K562 (cell line): Measurements from ENCODE around the gene RGS14. TPM values are rescaled to one million over a fixed set of nuclear protein-coding genes. Genes with fewer than 3 reads are reported as not detected.

Source experiments
- CHCHD3 ChIP-seq: fragments of 250-450 bp; sonication (Bioruptor Pico); IDR thresholded peaks from 2 replicates; pipeline ENCODE4 v2.1.2; 2022; ENCODE audit warnings: mild to moderate bottlenecking
- CREB3L1 ChIP-seq: fragments of 450-650 bp; IDR thresholded peaks from 2 replicates; pipeline ENCODE4 v1.6.1; 2014; ENCODE audit warnings: low read depth, mild to moderate bottlenecking, moderate library complexity, borderline replicate concordance
- EZH2 ChIP-seq: IDR thresholded peaks from 2 replicates; pipeline ENCODE4 v1.6.1; 2012; ENCODE audit warnings: low read depth, mild to moderate bottlenecking, inconsistent platforms, low read length, borderline replicate concordance
- GABPB1 ChIP-seq: sonication (generic); formaldehyde crosslinking; IDR thresholded peaks from 2 replicates; pipeline ENCODE4 v1.8.0; 2022; ENCODE audit warnings: mild to moderate bottlenecking, missing genetic modification reagents
- GTF2A2 ChIP-seq: IDR thresholded peaks from 2 replicates; pipeline ENCODE4 v1.6.1; 2016; ENCODE audit warnings: mild to moderate bottlenecking, missing genetic modification characterization, missing compliant biosample characterization
- KDM1A ChIP-seq, 2 experiments: fragments of 450-650 bp; IDR thresholded peaks; 2 replicates each; pipeline ENCODE4 v1.6.1; 2016; ENCODE audit warnings: mild to moderate bottlenecking in 2 of 2
- MYC ChIP-seq, 2 experiments: fragments of 250-450 bp in 1 of 2; sonication (Bioruptor Pico) in 1 of 2; IDR thresholded peaks; 2 replicates each; pipeline versions ENCODE4 v1.5.1 to v1.6.1; 2012 to 2021; ENCODE audit warnings: low read depth in 2 of 2, borderline replicate concordance in 1 of 2, improper control_type of control experiment in 1 of 2, low read length in 1 of 2, mild to moderate bottlenecking in 1 of 2, moderate library complexity in 1 of 2
- NCOA2 ChIP-seq, 2 experiments: fragments of 450-650 bp; IDR thresholded peaks; 2 replicates each; pipeline ENCODE4 v1.6.1; 2018; ENCODE audit warnings: mild to moderate bottlenecking in 2 of 2, moderate library complexity in 1 of 2; ENCODE audit not compliant: partially characterized antibody in 2 of 2
- NCOA4 ChIP-seq: fragments of 450-650 bp; IDR thresholded peaks from 2 replicates; pipeline ENCODE4 v1.6.1; 2018; ENCODE audit warnings: mild to moderate bottlenecking; ENCODE audit not compliant: partially characterized antibody
- PBX2 ChIP-seq, 2 experiments: IDR thresholded peaks in 1 of 2; conservative IDR thresholded peaks in 1 of 2; 2 replicates each; pipeline ENCODE4 v1.6.1; 2016; ENCODE audit warnings: low read depth in 2 of 2, mild to moderate bottlenecking in 1 of 2, missing compliant biosample characterization in 1 of 2, missing genetic modification characterization in 1 of 2, moderate library complexity in 1 of 2
- PURB ChIP-seq: sonication (generic); formaldehyde crosslinking; IDR thresholded peaks from 2 replicates; pipeline ENCODE4 v1.9.0; 2021; ENCODE audit warnings: low read depth, mild to moderate bottlenecking, missing genetic modification reagents
- RHOXF2B ChIP-seq: fragments of 250-450 bp; sonication (Bioruptor Pico); conservative IDR thresholded peaks from 2 replicates; pipeline ENCODE4 v1.5.1; 2021
- TEAD1 ChIP-seq, 2 experiments: fragments of 450-650 bp in 1 of 2; sonication (generic) in 1 of 2; formaldehyde crosslinking; IDR thresholded peaks; 2 replicates each; pipeline versions ENCODE4 v1.4.0 to v1.8.0; 2020 to 2022; ENCODE audit warnings: mild to moderate bottlenecking in 2 of 2, missing genetic modification reagents in 1 of 2
- ZBTB17 ChIP-seq: fragments of 450-650 bp; formaldehyde crosslinking; IDR thresholded peaks from 2 replicates; pipeline ENCODE4 v1.4.0; 2020; ENCODE audit warnings: mild to moderate bottlenecking
- ZNF347 ChIP-seq: fragments of 450-650 bp; formaldehyde crosslinking; IDR thresholded peaks from 2 replicates; pipeline ENCODE4 v1.4.0; 2020; ENCODE audit warnings: low read depth, mild to moderate bottlenecking, moderate library complexity
- ZNF431 ChIP-seq: sonication (generic); formaldehyde crosslinking; IDR thresholded peaks from 2 replicates; pipeline ENCODE4 v1.8.0; 2022; ENCODE audit warnings: mild to moderate bottlenecking, missing genetic modification reagents
- ZNF551 ChIP-seq: fragments of 250-450 bp; sonication (Bioruptor Pico); IDR thresholded peaks from 2 replicates; pipeline ENCODE4 v1.5.0; 2021; ENCODE audit warnings: mild to moderate bottlenecking, moderate library complexity
- polyA plus RNA-seq, 8 experiments: library from polyadenylated mRNA; depleted of rRNA in 4 of 8; stranded (reverse) in 5 of 8; unstranded in 3 of 8; fragments of >200 nt; fragmentation: Nextera tagmentation in 2 of 8; fragmentation: Illumina TruSeq in 1 of 8; extraction: Ambion mirVana in 2 of 8; extraction: Trizol in 1 of 8; gene quantifications; 2 replicates each; pipeline versions ENCODE4 v1.2.1 to v1.2.3, GENCODE V29; 2011 to 2014; ENCODE audit warnings: inconsistent platforms in 1 of 8, missing spikeins in 1 of 8
- total RNA-seq, 7 experiments: library from RNA; depleted of rRNA in 6 of 7; stranded (reverse); fragments of >200 nt in 6 of 7; fragmentation: Illumina TruSeq in 2 of 7; extraction: Trizol in 2 of 7; gene quantifications; 2 replicates each; pipeline versions ENCODE4 v1.2.1 to v1.2.3, GENCODE V29; 2011 to 2021; ENCODE audit warnings: low replicate concordance in 1 of 7
- TF ChIP-seq, protein P1 (sequence below): sonication (generic); formaldehyde crosslinking; IDR thresholded peaks from 2 replicates; pipeline ENCODE4 v1.8.0; 2022; ENCODE audit warnings: mild to moderate bottlenecking, missing genetic modification reagents
- TF ChIP-seq, protein P2 (sequence below): fragments of 450-650 bp; IDR thresholded peaks from 2 replicates; pipeline ENCODE4 v1.6.1; 2016

RGS14 gene
- total and polyA plus RNA-seq, 9 of the 15 experiments (the other 6 are each of a cell fraction or from before 2014, with no cell fraction given) = 0.28 to 75.9 (median 34.5) TPM

DNA sequence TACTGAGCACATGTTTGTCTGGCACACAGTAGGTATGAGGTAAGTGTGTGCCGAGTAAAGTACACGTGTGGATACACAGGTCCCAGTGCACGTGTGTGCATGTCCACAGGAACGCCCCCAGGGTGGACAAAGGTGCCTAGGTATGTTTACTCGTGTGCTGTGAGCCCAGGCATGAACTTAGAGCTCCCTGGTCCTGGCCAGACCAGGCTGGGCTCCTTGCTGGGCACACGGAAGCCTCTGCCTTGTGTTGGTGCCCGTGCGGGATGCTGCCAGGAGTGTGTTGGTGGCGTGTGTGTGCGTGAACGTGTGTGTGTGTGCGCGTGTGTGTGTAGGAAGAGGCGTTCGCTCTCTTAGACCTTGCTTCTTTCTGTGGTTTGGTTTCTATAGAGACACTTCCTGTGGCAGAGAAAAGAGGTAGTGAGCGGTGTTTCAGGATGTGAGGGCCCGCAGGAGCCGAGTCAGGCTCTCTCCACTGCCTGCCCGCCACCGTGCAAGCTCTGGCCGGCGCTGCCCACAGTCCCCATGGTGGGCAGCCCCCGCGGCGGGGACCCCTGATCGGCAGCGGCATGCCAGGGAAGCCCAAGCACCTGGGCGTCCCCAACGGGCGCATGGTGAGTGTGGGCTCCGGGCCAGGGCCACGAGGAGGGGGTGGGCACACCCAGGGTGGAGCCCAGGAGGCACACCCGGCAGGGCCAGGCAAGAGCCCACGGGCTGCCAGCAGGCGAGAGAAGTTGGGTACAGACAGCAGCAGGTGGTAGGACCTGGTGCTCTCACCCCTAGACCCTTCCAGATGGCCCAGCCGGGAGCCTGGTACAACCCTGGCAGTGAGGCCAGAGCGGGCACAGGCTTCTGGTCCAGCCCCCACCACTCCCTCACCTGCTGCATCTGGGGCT lies at the start of gene RGS14 (continued):
- TF ChIP-seq PBX2 (CRISPR knock-in tag; IDR thresholded peaks at IDR 0.05; ENCODE audit: low read depth) (no peak), PBX2 (tag; conservative IDR thresholded peaks at IDR 0.05; ENCODE audit: low read depth) (no peak), RHOXF2B (no peak), ZNF551 (CRISPR knock-in tag) (no peak), CHCHD3 (CRISPR knock-in tag) (no peak), ZBTB17 (CRISPR knock-in tag) (0 out of 2 replicates have a peak, but pooled peaks have one; percentile 21), PURB (no peak), NCOA2 (IDR thresholded peaks at IDR 0.05; ENCODE audit: partially characterized antibody in 2 of 2) (no peak), ZNF347 (CRISPR knock-in tag) (no peak), CREB3L1 (no peak), GABPB1 (peak; percentile 34), ZNF431 (CRISPR knock-in tag) (no peak), KDM1A (IDR thresholded peaks at IDR 0.05) (no peak), GTF2A2 (tag) (no peak), MYC (IDR thresholded peaks at IDR 0.05; ENCODE audit: low read depth, low read length) (0 out of 2 replicates have a peak, but pooled peaks have one; percentile 26), MYC (CRISPR knock-in tag; IDR thresholded peaks at IDR 0.05; ENCODE audit: borderline replicate concordance, low read depth) (no peak), NCOA4 (no peak), EZH2 (no peak), TEAD1 (CRISPR knock-in tag; IDR thresholded peaks at IDR 0.05) (no peak)
- TF ChIP-seq, protein P1, sequence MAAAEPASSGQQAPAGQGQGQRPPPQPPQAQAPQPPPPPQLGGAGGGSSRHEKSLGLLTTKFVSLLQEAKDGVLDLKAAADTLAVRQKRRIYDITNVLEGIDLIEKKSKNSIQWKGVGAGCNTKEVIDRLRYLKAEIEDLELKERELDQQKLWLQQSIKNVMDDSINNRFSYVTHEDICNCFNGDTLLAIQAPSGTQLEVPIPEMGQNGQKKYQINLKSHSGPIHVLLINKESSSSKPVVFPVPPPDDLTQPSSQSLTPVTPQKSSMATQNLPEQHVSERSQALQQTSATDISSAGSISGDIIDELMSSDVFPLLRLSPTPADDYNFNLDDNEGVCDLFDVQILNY (CRISPR knock-in tag) = no peak
- TF ChIP-seq, protein P2, sequence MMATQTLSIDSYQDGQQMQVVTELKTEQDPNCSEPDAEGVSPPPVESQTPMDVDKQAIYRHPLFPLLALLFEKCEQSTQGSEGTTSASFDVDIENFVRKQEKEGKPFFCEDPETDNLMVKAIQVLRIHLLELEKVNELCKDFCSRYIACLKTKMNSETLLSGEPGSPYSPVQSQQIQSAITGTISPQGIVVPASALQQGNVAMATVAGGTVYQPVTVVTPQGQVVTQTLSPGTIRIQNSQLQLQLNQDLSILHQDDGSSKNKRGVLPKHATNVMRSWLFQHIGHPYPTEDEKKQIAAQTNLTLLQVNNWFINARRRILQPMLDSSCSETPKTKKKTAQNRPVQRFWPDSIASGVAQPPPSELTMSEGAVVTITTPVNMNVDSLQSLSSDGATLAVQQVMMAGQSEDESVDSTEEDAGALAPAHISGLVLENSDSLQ = no peak
